Measurements from ENCODE around the gene DMXL1. TPM values are rescaled to one million over a fixed set of nuclear protein-coding genes. Genes with fewer than 3 reads are reported as not detected.
"Not testable (repeated sequence)": the region's sequence is repeated elsewhere in the genome, so short reads cannot be mapped to it uniquely, and the experiment has no call there.

Gene DMXL1
- polyA plus RNA-seq, 1 experiment, result 8.5 TPM

DNA sequence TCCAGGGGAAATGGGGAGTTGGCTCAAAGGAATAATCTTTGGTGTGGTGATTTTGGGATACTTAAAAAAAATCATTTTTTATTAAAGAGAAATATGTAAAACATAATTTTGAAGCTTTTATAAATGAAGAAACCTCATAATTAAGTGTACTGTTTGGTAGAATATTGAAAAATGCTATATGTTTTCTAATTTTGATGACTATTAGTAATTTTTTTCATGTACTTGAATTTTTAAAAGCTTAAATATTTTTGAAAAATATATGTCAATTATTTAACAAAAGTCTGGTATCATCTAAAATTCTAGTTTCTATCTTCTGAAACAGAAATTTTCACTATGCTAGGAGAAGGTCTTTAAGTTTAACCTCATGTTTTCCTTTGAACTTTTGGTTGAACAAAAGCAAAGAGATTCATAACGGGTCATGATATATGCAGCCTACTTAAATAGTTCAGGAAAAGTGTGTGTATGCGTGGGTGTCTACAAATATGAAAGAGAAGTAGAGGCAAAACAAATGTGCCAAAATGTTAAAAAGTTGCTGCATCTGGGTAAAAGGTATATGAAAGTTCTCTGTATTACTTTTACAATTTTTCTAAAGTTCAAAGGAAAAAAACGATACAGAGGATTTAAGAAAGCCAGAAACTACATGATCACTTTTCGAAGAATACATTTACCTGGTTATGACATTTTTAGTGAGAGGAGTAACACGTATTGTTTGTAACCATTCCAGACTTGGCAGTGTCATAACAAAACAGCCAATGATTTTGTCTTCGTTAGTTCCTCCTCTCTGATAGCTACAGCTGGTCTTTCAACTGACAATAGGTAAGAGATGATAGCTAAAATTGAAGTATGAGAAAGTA, 167.6 kb downstream of the DMXL1 start:
- DNase-seq (ENCODE audit: low read depth), result no peak
- ChIA-PET CTCF (interaction anchor here (0.7 kb wide), 1 partner anchor 28 kb away, joined by 3 read pairs; no protein-coding TSS in a partner anchor), POLR2A (no interaction called here)
- TF ChIP-seq, protein P1, sequence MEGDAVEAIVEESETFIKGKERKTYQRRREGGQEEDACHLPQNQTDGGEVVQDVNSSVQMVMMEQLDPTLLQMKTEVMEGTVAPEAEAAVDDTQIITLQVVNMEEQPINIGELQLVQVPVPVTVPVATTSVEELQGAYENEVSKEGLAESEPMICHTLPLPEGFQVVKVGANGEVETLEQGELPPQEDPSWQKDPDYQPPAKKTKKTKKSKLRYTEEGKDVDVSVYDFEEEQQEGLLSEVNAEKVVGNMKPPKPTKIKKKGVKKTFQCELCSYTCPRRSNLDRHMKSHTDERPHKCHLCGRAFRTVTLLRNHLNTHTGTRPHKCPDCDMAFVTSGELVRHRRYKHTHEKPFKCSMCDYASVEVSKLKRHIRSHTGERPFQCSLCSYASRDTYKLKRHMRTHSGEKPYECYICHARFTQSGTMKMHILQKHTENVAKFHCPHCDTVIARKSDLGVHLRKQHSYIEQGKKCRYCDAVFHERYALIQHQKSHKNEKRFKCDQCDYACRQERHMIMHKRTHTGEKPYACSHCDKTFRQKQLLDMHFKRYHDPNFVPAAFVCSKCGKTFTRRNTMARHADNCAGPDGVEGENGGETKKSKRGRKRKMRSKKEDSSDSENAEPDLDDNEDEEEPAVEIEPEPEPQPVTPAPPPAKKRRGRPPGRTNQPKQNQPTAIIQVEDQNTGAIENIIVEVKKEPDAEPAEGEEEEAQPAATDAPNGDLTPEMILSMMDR (IDR thresholded peaks at IDR 0.05; ENCODE audit: insufficient read depth, low read depth, low read length), result no peak
- H3K36me3 ChIP-seq (ENCODE audit: control insufficient read depth, insufficient read depth, low read length), result no peaks in the 10 kb centered on the region
- no peaks in the 10 kb centered on the region for H3K27me3 ChIP-seq (ENCODE audit: control insufficient read depth, insufficient read depth, low read length)
- no peak overlapping the region for H3K4me3 ChIP-seq (ENCODE audit: low read depth, low read length)

DNA sequence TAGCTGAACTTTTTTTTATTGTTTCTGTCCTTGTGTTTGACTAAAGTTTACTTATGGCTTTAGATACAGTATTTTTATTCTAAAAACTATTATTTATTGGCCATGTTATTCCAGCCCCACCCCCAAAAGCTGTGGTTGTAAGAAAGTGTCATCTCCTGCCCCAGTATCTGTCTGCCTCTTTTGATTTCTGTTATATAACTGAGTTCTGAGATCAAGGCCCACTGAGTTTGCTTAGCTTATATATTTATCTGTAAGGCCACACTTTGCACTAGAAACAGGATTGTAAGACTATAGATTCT, 168.2 kb downstream of the DMXL1 start:
- H3K4me3 ChIP-seq (ENCODE audit: low read depth, low read length), result no peak overlapping the region
- no peak for DNase-seq (ENCODE audit: low read depth)
- ChIA-PET POLR2A (no interaction called here), CTCF (interaction anchor here (1.2 kb wide), 1 partner anchor 173 kb away, joined by 3 read pairs; no protein-coding TSS in a partner anchor)
- H3K36me3 ChIP-seq (ENCODE audit: control insufficient read depth, insufficient read depth, low read length), result no peaks in the 10 kb centered on the region
- TF ChIP-seq, protein P1 (IDR thresholded peaks at IDR 0.05; ENCODE audit: insufficient read depth, low read depth, low read length), result no peak
- H3K27me3 ChIP-seq (ENCODE audit: control insufficient read depth, insufficient read depth, low read length), result no peaks in the 10 kb centered on the region

DNA sequence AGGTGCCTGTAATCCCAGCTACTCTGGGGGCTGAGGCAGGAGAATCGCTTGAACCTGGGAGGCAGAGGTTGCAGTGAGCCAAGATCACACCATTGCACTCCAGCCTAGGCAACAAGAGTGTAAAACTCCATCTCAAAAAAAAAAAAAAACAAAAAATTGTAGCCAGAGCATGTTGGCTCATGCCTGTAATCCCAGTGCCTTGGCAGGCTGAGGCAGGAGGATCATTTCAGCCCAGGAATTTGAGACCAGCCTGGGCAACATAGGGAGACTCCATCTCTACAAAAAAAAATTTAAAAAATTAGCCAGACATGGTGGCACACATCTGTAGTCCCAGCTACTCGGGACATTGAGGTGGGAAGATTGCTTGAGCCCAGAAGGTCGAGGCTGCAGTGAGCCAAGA, 168.9 kb downstream of the DMXL1 start:
- POLR2A ChIA-PET; H3K27me3 ChIP-seq (ENCODE audit: control insufficient read depth, insufficient read depth, low read length); H3K4me3 ChIP-seq (ENCODE audit: low read depth, low read length); DNase-seq (ENCODE audit: low read depth); H3K36me3 ChIP-seq (ENCODE audit: control insufficient read depth, insufficient read depth, low read length): not testable (repeated sequence)
- CTCF ChIA-PET, result interaction anchor here (1.2 kb wide), 2 partner anchors 13 to 173 kb away, joined by 3 read pairs; no protein-coding TSS in a partner anchor

DNA sequence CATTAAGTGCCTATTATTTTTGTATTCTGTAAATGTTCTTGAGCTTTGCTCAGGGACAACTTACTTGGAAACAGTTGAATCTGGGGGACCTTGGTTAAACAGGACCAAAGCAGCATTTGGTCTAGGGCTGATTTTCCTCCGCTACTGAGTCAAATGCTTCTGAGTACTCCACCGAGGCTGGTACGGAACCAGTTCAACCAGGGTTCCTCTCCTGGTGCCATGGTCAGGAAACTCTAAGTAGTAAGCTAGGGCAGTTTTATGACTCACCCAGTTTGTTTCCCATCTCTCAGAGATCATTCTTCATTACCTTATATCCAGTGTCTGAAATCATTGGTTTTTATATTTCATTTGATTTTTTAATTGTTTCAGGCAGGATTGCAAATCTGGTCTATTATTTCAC, 173.0 kb downstream of the DMXL1 start:
- ChIA-PET POLR2A (no interaction called here), CTCF (interaction anchor here (1.0 to 1.2 kb wide), 2 partner anchors 18 to 95 kb away, joined by 4 read pairs; no protein-coding TSS in a partner anchor)
- TF ChIP-seq, protein P1 (IDR thresholded peaks at IDR 0.05; ENCODE audit: insufficient read depth, low read depth, low read length), result no peak
- DNase-seq (ENCODE audit: low read depth), result no peak
- no peak overlapping the region for H3K4me3 ChIP-seq (ENCODE audit: low read depth, low read length)
- no peaks in the 10 kb centered on the region for H3K27me3 ChIP-seq (ENCODE audit: control insufficient read depth, insufficient read depth, low read length)
- no peaks in the 10 kb centered on the region for H3K36me3 ChIP-seq (ENCODE audit: control insufficient read depth, insufficient read depth, low read length)

DNA sequence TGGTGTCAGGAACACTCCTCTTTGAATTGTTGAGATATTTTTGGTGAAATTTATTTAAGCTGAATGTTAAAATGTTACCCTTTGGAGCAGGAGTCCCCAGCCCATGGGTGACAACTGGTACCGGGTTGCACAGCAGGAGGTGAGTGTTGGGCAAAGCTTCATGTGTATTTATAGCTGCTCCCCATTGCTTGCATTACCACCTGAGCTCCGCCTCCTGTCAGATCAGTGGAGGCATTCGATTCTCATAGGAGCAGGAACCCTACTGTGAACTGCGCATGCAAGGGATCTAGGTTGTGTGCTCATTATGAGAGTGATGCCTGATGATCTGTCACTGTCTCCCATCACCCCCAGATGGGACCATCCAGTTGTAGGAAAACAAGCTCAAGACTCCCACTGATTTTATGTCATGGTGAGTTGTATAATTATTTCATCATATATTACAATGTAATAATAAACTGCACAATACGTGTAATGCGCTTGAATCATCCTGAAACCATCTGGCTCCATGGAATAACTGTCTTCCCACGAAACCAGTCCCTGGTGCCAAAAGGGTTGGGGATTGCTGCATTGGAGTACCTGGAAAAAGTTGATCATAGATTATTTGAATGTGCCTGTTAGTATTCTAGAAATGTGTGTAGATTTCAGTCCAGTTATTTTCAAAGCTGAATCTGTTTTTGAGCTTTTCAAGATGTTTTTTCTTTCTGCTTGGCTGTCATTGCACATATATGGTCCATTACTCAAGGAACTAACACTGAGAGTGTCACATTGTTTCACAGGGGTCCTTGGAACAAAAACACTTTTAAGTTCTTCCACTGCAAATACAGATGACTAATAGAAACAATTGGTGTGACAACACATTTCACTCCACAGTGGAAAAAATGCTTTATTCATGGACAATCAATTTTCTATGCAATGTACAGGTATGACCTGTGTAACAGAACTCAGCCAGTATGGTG, 180.3 kb downstream of the DMXL1 start:
- ChIA-PET CTCF (interaction anchor here (0.8 to 1.3 kb wide), 3 partner anchors 14 to 83 kb away, joined by 3 read pairs; no protein-coding TSS in a partner anchor), POLR2A (no interaction called here)
- no peak for DNase-seq (ENCODE audit: low read depth)
- TF ChIP-seq, protein P1 (IDR thresholded peaks at IDR 0.05; ENCODE audit: insufficient read depth, low read depth, low read length), result no peak
- H3K36me3 ChIP-seq (ENCODE audit: control insufficient read depth, insufficient read depth, low read length), result no peaks in the 10 kb centered on the region
- no peak overlapping the region for H3K4me3 ChIP-seq (ENCODE audit: low read depth, low read length)
- no peaks in the 10 kb centered on the region for H3K27me3 ChIP-seq (ENCODE audit: control insufficient read depth, insufficient read depth, low read length)

Measured in BJ (cell line).